Parathyroid adenoma (tissue), 2 donors: Measurements from ENCODE around the gene VSIG2.

Experiments used
- H2AFZ ChIP-seq: fragments of 300-600 bp; sonication (generic); one replicate; pipeline ENCODE4 v1.7.0; 2017; ENCODE audit warnings: antibody characterized with exemption, mild to moderate bottlenecking
- H3K27ac ChIP-seq: fragments of 300-600 bp; sonication (generic); one replicate; pipeline ENCODE4 v1.7.0; 2017
- H3K27me3 ChIP-seq: fragments of 300-600 bp; sonication (generic); one replicate; pipeline ENCODE4 v1.7.0; 2017; ENCODE audit warnings: low read length; ENCODE audit not compliant: control insufficient read depth, insufficient read depth
- H3K36me3 ChIP-seq: fragments of 300-600 bp; sonication (generic); one replicate; pipeline ENCODE4 v1.7.0; 2017; ENCODE audit warnings: low read length; ENCODE audit not compliant: control insufficient read depth, insufficient read depth
- H3K4me1 ChIP-seq: fragments of 300-600 bp; sonication (generic); one replicate; pipeline ENCODE4 v1.7.0; 2017; ENCODE audit warnings: control low read depth
- H3K4me2 ChIP-seq: fragments of 300-600 bp; sonication (generic); one replicate; pipeline ENCODE4 v1.7.0; 2017; ENCODE audit warnings: low read length
- H3K4me3 ChIP-seq: fragments of 300-600 bp; sonication (generic); one replicate; pipeline ENCODE4 v1.7.0; 2017; ENCODE audit warnings: low read depth, low read length
- H3K79me2 ChIP-seq: fragments of 300-600 bp; sonication (generic); one replicate; pipeline ENCODE4 v1.7.0; 2017; ENCODE audit warnings: control low read depth
- H3K9ac ChIP-seq: fragments of 300-600 bp; sonication (generic); one replicate; pipeline ENCODE4 v1.7.0; 2017; ENCODE audit warnings: mild to moderate bottlenecking
- H3K9me3 ChIP-seq: fragments of 300-600 bp; sonication (generic); one replicate; pipeline ENCODE4 v1.7.0; 2017; ENCODE audit warnings: low read length; ENCODE audit not compliant: control insufficient read depth
- TF ChIP-seq, protein P1 (sequence below): fragments of 300-600 bp; sonication (generic); IDR thresholded peaks from one replicate; pipeline ENCODE4 v1.7.0; 2017; ENCODE audit warnings: antibody characterized with exemption, mild to moderate bottlenecking
- donor health status: primary hyperparathyroidism.

Gene VSIG2

DNA sequence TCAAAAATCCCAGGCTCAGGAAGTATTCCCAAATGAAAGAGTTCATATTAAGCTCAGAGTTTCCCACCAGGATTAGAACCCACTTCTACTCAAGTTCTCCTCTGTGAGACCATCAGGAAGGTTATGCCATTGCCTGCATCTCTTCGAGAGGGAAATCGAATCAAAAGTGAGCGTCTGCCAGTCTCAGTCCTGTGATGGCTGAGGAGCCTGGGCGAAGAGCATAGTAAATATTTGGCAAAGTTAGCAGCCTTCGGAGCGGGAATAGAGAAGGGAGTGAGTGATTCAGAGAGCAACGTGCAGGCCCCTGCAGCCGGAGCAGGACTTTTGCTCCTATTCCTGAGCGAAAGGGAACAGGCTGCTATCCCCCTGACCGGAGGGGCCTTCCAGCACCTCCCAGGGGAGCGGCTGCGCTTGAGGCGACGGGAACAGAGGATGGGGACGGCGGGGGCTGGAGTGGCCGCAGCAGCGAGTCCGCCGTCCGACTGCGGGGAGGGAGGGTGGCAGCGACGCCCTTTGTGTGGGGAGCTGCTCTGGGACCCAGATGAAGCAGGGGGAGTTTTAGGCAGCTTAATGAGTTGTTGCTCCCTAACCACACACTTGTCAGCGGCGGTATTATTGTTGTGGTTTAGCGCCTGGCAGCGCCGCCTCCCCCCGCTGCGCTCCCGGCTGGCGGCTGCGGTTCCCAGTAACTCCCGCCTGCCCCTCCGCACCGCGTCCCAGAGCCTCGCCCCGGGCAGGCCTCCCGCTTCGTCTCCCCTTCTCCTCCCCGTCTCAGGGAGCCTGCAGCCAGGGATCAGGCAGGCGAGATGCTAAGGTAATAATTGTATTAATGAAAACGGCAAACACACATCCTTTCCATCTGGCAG lies 34.0 kb downstream of the VSIG2 start:
- peak overlapping the region; percentile 62 for H2AFZ ChIP-seq
- no peak overlapping the region for H3K9ac ChIP-seq
- H3K9me3 ChIP-seq = no peaks in the 10 kb centered on the region
- H3K27ac ChIP-seq = no peak overlapping the region
- H3K4me3 ChIP-seq = peak overlapping the region; percentile 45
- H3K36me3 ChIP-seq = no peaks in the 10 kb centered on the region
- H3K27me3 ChIP-seq = no peaks in the 10 kb centered on the region
- peak overlapping the region; percentile 67 for H3K4me2 ChIP-seq
- TF ChIP-seq, protein P1, sequence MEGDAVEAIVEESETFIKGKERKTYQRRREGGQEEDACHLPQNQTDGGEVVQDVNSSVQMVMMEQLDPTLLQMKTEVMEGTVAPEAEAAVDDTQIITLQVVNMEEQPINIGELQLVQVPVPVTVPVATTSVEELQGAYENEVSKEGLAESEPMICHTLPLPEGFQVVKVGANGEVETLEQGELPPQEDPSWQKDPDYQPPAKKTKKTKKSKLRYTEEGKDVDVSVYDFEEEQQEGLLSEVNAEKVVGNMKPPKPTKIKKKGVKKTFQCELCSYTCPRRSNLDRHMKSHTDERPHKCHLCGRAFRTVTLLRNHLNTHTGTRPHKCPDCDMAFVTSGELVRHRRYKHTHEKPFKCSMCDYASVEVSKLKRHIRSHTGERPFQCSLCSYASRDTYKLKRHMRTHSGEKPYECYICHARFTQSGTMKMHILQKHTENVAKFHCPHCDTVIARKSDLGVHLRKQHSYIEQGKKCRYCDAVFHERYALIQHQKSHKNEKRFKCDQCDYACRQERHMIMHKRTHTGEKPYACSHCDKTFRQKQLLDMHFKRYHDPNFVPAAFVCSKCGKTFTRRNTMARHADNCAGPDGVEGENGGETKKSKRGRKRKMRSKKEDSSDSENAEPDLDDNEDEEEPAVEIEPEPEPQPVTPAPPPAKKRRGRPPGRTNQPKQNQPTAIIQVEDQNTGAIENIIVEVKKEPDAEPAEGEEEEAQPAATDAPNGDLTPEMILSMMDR = no peak
- H3K79me2 ChIP-seq = no peaks in the 10 kb centered on the region
- no peaks in the 10 kb centered on the region for H3K4me1 ChIP-seq

DNA sequence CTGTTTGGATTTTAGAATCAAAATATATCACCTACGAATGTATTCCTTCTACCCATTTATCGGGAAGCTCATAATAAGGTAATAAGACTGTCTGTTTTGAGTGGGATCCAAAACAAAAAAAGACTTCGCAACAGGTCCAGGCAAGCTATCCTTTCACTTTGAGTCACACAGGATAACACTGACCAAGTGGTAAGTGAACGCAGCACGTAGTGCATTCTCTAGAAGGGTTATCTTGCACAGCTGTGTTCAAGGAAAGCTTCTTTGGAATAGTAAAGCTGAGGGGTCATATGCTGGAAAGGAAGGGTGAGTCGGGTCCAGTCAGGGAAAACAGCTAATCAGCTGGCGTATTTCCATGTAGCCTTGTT lies 34.7 kb downstream of the VSIG2 start:
- Histone ChIP-seq H3K9ac (no peak overlapping the region), H3K4me2 (peak overlapping the region; percentile 67), H3K36me3 (no peaks in the 10 kb centered on the region), H3K27me3 (no peaks in the 10 kb centered on the region), H3K79me2 (no peaks in the 10 kb centered on the region), H2AFZ (no peak overlapping the region), H3K4me3 (peak overlapping the region; percentile 45), H3K4me1 (no peaks in the 10 kb centered on the region), H3K9me3 (no peaks in the 10 kb centered on the region), H3K27ac (no peak overlapping the region)
- TF ChIP-seq, protein P1 = no peak

DNA sequence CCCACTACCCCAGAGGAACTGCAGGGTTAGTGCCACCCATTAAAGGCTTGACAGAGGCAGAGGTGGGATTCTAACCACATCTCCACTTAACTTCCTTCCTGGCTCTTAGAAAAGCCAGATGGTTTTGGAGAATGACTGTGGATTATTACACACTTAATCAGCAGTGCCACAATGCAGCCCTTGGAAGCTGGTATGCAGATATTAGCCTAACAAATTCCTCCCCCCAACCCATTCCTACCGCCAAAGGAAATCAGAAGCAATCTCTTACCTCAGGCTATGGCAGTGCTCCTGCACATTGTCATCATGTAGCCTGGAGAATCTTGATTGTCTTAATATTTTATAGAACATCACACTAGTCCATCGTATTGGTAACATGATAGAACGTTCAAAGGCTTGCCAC lies 35.5 kb downstream of the VSIG2 start:
- TF ChIP-seq, protein P1 = no peak
- Histone ChIP-seq H3K4me1 (no peaks in the 10 kb centered on the region), H3K4me2 (no peak overlapping the region), H3K9me3 (no peaks in the 10 kb centered on the region), H3K36me3 (no peaks in the 10 kb centered on the region), H3K79me2 (no peaks in the 10 kb centered on the region), H3K27me3 (no peaks in the 10 kb centered on the region), H3K27ac (no peak overlapping the region), H2AFZ (no peak overlapping the region), H3K4me3 (no peak overlapping the region), H3K9ac (no peak overlapping the region)

DNA sequence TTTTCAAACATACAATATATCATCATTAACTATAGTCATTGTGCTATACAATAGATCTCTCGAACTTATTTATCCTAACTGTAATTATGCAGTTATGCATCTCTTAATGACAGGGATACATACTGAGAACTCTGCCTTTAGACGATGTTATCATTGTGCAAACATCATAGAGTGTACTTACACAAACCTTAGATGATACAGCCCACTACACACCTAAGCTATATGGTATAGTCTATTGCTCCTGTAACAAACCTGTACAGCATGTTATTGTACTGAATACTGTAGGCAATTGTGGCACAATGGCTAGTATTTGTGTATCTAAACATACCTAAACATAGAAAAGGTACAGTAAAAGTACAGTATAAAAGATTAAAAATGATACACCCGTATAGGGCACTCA lies 39.7 kb downstream of the VSIG2 start:
- Histone ChIP-seq H2AFZ (no peak overlapping the region), H3K79me2 (no peaks in the 10 kb centered on the region), H3K4me3 (no peak overlapping the region), H3K27ac (no peak overlapping the region), H3K4me2 (no peak overlapping the region), H3K9ac (no peak overlapping the region), H3K9me3 (no peaks in the 10 kb centered on the region), H3K27me3 (no peaks in the 10 kb centered on the region), H3K36me3 (no peaks in the 10 kb centered on the region), H3K4me1 (no peaks in the 10 kb centered on the region)
- TF ChIP-seq, protein P1 = no peak

DNA sequence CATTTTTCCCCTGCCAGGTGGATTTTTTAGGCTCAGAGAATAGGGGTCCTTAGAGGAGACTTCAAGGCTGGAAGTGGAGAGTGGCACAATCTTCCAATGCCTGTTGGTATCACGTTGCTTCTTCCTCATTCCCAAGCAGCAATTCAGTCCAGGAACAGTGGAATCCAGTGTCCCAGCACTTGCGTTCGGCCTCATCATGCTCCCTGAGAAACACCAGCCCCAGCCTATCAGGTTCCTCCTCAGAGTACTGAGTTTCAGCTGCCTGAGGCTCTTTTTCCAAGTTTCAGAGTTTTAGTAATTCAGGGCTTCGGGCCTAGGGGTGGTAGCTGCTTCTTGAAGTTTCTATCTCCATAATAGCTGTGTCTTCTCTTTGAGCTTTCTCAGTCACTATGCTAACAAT lies 44.2 kb downstream of the VSIG2 start:
- Histone ChIP-seq H3K4me2 (no peak overlapping the region), H3K9me3 (no peaks in the 10 kb centered on the region), H3K36me3 (no peaks in the 10 kb centered on the region), H3K79me2 (no peaks in the 10 kb centered on the region), H3K4me3 (no peak overlapping the region), H3K27ac (no peak overlapping the region), H3K27me3 (no peaks in the 10 kb centered on the region), H3K4me1 (no peaks in the 10 kb centered on the region), H2AFZ (no peak overlapping the region), H3K9ac (no peak overlapping the region)
- TF ChIP-seq, protein P1 = no peak
